ENCODE results near the gene ZNHIT3. TPM values are rescaled to one million over a fixed set of nuclear protein-coding genes. Genes with fewer than 3 reads are reported as not detected.

The ZNHIT3 gene
- total and polyA plus RNA-seq, 10 of the 15 experiments (the other 5 are each of a cell fraction or from before 2014, with no cell fraction given): 34.1 to 128 (median 55.6) TPM

DNA sequence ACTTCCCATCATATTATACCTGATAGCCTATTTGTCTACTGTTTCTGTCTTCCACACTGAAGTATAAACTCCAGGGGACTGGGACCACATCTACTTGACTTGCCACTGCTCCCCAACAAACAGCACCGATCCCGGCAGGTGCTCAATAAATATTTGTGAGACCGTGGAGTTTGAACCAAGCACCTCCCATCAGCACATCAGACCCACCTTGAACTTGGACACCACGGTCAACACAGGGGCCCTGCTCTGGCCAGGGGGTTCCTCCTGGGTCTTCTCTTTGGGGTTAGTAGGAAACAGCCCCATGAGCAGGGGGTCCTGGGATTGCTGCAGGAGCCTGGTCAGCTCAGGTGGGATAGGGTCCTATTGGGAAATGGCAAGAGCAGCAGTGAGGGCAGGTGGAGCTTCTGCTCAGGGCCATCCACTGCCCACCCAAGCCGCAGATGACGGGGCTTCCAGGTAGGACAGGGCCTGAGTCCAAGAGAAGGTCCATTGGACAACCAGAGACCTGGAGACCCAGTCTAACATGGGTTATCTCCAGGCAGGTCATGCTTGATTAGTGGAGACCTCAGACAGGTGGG lies 19.9 kb downstream of the ZNHIT3 start (continued):
- TF ChIP-seq ETV6 (conservative IDR thresholded peaks at IDR 0.05 in 1 of 2, IDR thresholded peaks at IDR 0.05 in 1 of 2; ENCODE audit: borderline replicate concordance in 1 of 2, low read depth in 1 of 2) (no peak), ZNF217 (IDR thresholded peaks at IDR 0.05) (no peak), HDAC6 (IDR thresholded peaks at IDR 0.05; ENCODE audit: unreplicated experiment) (no peak), ZNF24 (IDR thresholded peaks at IDR 0.05) (no peak), MXI1 (IDR thresholded peaks at IDR 0.05; ENCODE audit: low read depth, low read length) (no peak), YY1 (IDR thresholded peaks at IDR 0.05; ENCODE audit: low read depth, low read length) (no peak), SMAD1 (IDR thresholded peaks at IDR 0.05; ENCODE audit: low read depth, partially characterized antibody) (no peak)

DNA sequence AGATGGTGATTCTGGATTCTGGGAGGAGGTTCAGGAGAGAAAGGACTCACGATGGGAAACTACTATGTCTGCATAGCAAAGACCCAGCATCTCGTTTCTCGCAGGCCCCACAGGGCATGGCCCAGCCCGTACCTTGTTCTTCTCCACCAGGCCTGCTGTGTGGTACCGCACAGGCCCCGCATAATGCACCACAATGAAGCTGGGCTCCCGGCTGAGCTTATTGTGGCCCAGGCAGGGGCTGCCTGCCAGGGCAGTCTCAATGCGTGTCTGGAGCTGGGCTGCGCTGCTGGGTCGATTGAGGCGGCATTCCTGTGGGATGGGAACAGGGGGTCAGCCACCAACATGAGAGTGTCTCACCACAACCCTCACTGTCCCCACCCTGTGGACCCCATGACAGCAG lies 20.4 kb downstream of the ZNHIT3 start:
- no peaks in the 10 kb centered on the region for H3K27me3 ChIP-seq (replicated peaks in 1 of 2; ENCODE audit: control insufficient read depth in 2 of 2, insufficient read depth in 2 of 2, low read length in 1 of 2)
- intact Hi-C loops (cut with micrococcal nuclease; ENCODE audit: unreplicated experiment): no loop called here
- H3K9ac ChIP-seq (ENCODE audit: control insufficient read depth, insufficient read depth, low read length): no peak overlapping the region
- FAIRE-seq: no peak
- ChIA-PET RAD21 (ENCODE audit: unreplicated experiment) (no interaction called here), CTCF (no interaction called here), POLR2A (no interaction called here), SMC1A (ENCODE audit: uncharacterized antibody, unreplicated experiment) (no interaction called here)
- no peaks in the 10 kb centered on the region for H3K9me3 ChIP-seq (replicated peaks; ENCODE audit: control insufficient read depth, insufficient read depth, low read length)
- no peak overlapping the region for H3K27ac ChIP-seq (ENCODE audit: control insufficient read depth, insufficient read depth)
- in situ Hi-C loops (cut with MboI): no loop called here
- no peaks in the 10 kb centered on the region for H3K4me1 ChIP-seq (ENCODE audit: control insufficient read depth, insufficient read depth, low read length)
- H3K4me3 ChIP-seq: no peak overlapping the region
- DNase-seq (ENCODE audit: low read depth, low spot score): no peak
- no TSS peak for BruUV-seq (replicated peaks)
- no peaks in the 10 kb centered on the region for H4K20me1 ChIP-seq (ENCODE audit: control insufficient read depth, insufficient read depth)
- H3K79me2 ChIP-seq (ENCODE audit: control insufficient read depth, insufficient read depth, low read length): no peaks in the 10 kb centered on the region
- H3K4me2 ChIP-seq (ENCODE audit: control insufficient read depth, insufficient read depth): no peak overlapping the region
- H3K36me3 ChIP-seq (ENCODE audit: control insufficient read depth in 2 of 2, insufficient read depth in 2 of 2, low read length in 1 of 2): peaks cover 17 to 21% of the 10 kb centered on the region in 2 experiments
- ATAC-seq: no peak
- no peak overlapping the region for H2AFZ ChIP-seq (ENCODE audit: control insufficient read depth, low read depth, low read length)
- 94% methylated on average over 11 of the region's 11 CpGs for WGBS (ENCODE audit: insufficient coverage, insufficient replicate concordance, low lambda C conversion rate, missing lambda C conversion rate)
- TF ChIP-seq ZNF24 (IDR thresholded peaks at IDR 0.05): no peak
- TF ChIP-seq, protein P1, sequence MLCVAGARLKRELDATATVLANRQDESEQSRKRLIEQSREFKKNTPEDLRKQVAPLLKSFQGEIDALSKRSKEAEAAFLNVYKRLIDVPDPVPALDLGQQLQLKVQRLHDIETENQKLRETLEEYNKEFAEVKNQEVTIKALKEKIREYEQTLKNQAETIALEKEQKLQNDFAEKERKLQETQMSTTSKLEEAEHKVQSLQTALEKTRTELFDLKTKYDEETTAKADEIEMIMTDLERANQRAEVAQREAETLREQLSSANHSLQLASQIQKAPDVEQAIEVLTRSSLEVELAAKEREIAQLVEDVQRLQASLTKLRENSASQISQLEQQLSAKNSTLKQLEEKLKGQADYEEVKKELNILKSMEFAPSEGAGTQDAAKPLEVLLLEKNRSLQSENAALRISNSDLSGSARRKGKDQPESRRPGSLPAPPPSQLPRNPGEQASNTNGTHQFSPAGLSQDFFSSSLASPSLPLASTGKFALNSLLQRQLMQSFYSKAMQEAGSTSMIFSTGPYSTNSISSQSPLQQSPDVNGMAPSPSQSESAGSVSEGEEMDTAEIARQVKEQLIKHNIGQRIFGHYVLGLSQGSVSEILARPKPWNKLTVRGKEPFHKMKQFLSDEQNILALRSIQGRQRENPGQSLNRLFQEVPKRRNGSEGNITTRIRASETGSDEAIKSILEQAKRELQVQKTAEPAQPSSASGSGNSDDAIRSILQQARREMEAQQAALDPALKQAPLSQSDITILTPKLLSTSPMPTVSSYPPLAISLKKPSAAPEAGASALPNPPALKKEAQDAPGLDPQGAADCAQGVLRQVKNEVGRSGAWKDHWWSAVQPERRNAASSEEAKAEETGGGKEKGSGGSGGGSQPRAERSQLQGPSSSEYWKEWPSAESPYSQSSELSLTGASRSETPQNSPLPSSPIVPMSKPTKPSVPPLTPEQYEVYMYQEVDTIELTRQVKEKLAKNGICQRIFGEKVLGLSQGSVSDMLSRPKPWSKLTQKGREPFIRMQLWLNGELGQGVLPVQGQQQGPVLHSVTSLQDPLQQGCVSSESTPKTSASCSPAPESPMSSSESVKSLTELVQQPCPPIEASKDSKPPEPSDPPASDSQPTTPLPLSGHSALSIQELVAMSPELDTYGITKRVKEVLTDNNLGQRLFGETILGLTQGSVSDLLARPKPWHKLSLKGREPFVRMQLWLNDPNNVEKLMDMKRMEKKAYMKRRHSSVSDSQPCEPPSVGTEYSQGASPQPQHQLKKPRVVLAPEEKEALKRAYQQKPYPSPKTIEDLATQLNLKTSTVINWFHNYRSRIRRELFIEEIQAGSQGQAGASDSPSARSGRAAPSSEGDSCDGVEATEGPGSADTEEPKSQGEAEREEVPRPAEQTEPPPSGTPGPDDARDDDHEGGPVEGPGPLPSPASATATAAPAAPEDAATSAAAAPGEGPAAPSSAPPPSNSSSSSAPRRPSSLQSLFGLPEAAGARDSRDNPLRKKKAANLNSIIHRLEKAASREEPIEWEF (IDR thresholded peaks at IDR 0.05; ENCODE audit: insufficient replicate concordance, low read depth, low read length): no peak
- TF ChIP-seq, protein P2, sequence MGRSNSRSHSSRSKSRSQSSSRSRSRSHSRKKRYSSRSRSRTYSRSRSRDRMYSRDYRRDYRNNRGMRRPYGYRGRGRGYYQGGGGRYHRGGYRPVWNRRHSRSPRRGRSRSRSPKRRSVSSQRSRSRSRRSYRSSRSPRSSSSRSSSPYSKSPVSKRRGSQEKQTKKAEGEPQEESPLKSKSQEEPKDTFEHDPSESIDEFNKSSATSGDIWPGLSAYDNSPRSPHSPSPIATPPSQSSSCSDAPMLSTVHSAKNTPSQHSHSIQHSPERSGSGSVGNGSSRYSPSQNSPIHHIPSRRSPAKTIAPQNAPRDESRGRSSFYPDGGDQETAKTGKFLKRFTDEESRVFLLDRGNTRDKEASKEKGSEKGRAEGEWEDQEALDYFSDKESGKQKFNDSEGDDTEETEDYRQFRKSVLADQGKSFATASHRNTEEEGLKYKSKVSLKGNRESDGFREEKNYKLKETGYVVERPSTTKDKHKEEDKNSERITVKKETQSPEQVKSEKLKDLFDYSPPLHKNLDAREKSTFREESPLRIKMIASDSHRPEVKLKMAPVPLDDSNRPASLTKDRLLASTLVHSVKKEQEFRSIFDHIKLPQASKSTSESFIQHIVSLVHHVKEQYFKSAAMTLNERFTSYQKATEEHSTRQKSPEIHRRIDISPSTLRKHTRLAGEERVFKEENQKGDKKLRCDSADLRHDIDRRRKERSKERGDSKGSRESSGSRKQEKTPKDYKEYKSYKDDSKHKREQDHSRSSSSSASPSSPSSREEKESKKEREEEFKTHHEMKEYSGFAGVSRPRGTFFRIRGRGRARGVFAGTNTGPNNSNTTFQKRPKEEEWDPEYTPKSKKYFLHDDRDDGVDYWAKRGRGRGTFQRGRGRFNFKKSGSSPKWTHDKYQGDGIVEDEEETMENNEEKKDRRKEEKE (IDR thresholded peaks at IDR 0.05): no peak
- TF ChIP-seq, protein P3, sequence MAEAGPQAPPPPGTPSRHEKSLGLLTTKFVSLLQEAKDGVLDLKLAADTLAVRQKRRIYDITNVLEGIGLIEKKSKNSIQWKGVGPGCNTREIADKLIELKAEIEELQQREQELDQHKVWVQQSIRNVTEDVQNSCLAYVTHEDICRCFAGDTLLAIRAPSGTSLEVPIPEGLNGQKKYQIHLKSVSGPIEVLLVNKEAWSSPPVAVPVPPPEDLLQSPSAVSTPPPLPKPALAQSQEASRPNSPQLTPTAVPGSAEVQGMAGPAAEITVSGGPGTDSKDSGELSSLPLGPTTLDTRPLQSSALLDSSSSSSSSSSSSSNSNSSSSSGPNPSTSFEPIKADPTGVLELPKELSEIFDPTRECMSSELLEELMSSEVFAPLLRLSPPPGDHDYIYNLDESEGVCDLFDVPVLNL (IDR thresholded peaks at IDR 0.05; ENCODE audit: low read depth, low read length): no peak
